Measurements from ENCODE around the gene GNA12. TPM values are rescaled to one million over a fixed set of nuclear protein-coding genes. Genes with fewer than 3 reads are reported as not detected.

Gene GNA12
- total RNA-seq, 1 donor from 2014 or later = 19.3 TPM

DNA sequence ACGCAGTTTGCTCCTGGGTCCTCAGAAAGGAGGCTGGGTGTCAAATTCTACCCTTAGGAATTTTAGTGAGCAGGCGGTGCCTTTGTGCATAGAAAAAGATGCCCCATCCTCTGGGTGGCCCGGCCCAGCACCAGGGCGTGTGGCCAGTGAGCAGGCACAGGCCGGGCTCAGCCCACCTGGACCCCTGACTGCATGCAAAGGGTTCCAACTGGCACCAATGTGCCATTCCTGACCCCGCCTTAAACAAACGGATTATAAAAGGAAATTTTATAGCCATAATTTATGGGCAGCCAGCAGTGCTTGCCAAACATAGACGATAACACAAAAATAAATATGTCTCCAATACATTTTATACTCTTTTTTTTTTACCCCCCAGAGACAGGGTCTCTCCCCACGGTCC lies 40.1 kb upstream of the GNA12 start:
- DNase-seq (ENCODE audit: low read depth) = no peak
- TF ChIP-seq, protein P1, sequence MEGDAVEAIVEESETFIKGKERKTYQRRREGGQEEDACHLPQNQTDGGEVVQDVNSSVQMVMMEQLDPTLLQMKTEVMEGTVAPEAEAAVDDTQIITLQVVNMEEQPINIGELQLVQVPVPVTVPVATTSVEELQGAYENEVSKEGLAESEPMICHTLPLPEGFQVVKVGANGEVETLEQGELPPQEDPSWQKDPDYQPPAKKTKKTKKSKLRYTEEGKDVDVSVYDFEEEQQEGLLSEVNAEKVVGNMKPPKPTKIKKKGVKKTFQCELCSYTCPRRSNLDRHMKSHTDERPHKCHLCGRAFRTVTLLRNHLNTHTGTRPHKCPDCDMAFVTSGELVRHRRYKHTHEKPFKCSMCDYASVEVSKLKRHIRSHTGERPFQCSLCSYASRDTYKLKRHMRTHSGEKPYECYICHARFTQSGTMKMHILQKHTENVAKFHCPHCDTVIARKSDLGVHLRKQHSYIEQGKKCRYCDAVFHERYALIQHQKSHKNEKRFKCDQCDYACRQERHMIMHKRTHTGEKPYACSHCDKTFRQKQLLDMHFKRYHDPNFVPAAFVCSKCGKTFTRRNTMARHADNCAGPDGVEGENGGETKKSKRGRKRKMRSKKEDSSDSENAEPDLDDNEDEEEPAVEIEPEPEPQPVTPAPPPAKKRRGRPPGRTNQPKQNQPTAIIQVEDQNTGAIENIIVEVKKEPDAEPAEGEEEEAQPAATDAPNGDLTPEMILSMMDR (conservative IDR thresholded peaks at IDR 0.05; ENCODE audit: low read depth, low read length) = no peak
- no peak overlapping the region for H3K4me3 ChIP-seq (ENCODE audit: low read depth, low read length)

DNA sequence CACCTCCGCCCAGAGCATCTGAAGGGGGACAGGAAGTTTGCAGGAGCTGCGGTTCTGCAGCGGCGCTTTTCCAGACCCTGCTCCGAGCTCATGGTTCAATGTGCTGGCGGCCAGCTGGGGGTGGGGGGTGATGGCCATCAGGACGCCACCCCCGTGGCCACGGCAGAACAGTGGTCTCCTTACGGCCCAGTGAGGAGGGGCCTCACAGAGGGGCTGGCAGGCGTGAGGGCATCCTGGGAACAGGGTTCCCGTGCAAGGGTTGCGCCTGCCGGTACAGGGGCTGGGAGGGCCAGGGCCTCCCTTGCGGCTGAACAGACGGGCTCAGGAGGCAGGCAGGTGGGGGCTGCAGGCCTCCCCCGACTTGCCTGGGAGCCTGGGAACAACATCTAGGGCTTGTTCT lies 39.0 kb upstream of the GNA12 start:
- no peak overlapping the region for H3K4me3 ChIP-seq (ENCODE audit: low read depth, low read length)
- no peak for DNase-seq (ENCODE audit: low read depth)
- TF ChIP-seq, protein P1 (conservative IDR thresholded peaks at IDR 0.05; ENCODE audit: low read depth, low read length) = no peak

DNA sequence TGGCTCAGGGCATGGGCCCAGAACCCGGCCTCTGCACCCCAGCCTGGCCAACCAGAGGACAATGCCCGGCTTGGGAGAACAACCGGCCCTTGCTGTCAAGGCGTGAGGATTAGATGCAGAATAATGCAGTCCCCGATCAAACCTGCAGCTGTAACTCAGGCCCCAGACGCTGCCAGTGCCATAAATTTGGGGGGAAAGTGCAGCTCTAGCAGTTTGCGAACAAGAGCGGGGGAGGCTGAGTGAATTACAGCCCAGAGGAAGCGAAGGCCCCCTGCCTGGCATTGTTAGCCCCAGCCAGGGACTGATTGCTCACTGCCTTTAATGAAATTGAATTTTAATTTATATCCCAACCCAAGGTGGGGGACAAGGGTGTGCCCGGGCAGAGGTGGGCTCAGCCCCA lies 38.0 kb upstream of the GNA12 start:
- no peak overlapping the region for H3K4me3 ChIP-seq (ENCODE audit: low read depth, low read length)
- DNase-seq (ENCODE audit: low read depth) = no peak
- TF ChIP-seq, protein P1 (conservative IDR thresholded peaks at IDR 0.05; ENCODE audit: low read depth, low read length) = no peak

DNA sequence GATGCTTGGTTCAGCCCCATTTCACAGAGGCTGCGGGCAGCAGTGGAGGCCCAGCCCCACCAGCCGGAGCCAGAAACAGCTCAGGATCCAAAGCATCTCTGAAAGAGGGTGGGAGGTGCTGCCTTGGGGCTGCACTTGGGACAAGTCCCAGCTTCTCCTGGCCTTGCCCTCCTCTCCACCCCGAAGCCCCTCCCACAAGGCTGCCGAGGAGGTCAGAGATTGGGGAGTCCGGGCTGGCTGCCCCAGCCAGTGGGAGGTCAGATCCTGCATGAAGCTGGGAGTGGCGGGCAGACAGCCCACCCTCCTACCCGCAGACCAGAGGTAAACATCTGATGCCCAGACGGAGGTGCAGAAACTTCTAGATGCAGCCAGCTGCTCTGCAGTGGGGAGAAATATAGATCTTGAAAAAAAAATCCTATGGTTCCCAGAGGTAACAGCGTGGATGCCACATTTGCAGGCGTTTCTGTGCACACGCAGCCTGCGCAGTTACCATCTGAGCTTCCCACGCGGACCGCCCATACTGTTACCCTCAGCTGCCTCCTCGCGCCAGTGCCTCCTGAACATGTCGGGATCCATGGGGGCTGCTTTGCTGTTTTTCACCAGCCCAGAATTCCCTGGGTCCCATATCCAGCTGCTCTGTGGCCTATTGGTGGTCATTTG lies 36.9 kb upstream of the GNA12 start:
- TF ChIP-seq, protein P1 (conservative IDR thresholded peaks at IDR 0.05; ENCODE audit: low read depth, low read length) = no peak
- no peak for DNase-seq (ENCODE audit: low read depth)
- H3K4me3 ChIP-seq (ENCODE audit: low read depth, low read length) = no peak overlapping the region

DNA sequence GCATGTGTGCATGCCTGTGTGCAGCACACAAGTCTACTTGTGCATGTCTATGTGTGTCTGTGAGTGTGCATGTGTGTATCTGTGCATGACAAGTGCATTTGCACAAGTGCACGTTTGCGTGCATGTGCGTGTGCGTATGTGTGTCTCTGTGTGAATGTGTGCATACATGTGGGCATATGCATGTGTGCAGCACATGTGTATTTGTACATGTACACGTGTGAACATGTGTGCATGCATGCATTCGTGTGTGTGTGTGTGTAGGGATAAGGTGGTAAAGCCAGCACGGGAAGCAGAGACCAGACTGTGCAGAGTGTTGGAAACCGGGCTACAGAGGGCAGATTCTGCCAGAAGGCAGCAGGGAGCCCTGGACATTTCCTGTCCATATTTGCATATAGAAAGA lies 35.9 kb upstream of the GNA12 start:
- no peak for DNase-seq (ENCODE audit: low read depth)
- no peak overlapping the region for H3K4me3 ChIP-seq (ENCODE audit: low read depth, low read length)
- TF ChIP-seq, protein P1 (conservative IDR thresholded peaks at IDR 0.05; ENCODE audit: low read depth, low read length) = no peak

DNA sequence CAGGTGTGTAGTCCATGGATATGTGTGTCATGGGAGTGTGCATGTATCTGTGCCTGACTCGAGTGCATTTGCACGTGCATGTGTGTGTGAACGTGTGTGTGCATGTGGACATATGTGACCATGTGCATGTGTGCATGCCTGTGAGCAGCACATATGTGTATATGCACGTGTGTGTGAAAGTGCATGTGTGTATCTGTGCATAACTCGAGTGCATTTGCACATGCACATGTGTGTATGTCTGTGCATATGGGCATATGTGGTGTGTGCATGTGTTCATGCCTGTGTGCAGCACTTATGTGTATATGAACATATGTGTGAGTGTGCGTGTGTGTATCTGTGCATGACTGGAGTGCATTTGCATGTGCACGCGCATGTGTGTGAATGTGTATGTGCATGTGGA lies 35.2 kb upstream of the GNA12 start:
- TF ChIP-seq, protein P1 (conservative IDR thresholded peaks at IDR 0.05; ENCODE audit: low read depth, low read length) = no peak
- no peak overlapping the region for H3K4me3 ChIP-seq (ENCODE audit: low read depth, low read length)
- no peak for DNase-seq (ENCODE audit: low read depth)

DNA sequence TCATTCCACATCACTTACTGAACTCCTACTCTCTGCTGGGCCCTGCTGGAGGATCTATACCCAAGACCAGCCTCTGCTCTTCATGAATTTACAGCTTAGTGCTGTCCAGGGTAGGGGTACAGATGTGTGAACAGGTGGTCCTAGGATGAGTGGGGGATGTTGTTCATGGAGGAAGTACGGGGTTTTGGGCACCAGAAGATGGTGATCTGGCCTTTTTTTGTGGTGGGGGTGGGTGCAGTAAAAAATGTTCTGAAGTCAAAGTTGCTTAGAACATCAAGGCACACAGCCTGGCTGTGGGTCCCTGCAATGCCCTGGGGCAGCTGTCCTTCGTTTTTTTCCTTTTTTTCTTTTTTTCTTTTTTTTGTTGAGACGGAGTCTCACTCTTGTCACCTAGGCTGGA lies 34.2 kb upstream of the GNA12 start:
- H3K4me3 ChIP-seq (ENCODE audit: low read depth, low read length) = no peak overlapping the region
- no peak for DNase-seq (ENCODE audit: low read depth)
- TF ChIP-seq, protein P1 (conservative IDR thresholded peaks at IDR 0.05; ENCODE audit: low read depth, low read length) = no peak

Measured in epithelial cell of proximal tubule (primary cell).